ENCODE data around the gene CORO1C. TPM values are rescaled to one million over a fixed set of nuclear protein-coding genes. Genes with fewer than 3 reads are reported as not detected.

The CORO1C gene
- total RNA-seq, 1 donor from 2014 or later, result 189 TPM

- intact Hi-C loops (cut with DNase I), result no loop called here
- Histone ChIP-seq H3K9me3 (no peaks in the 10 kb centered on the region), H3K27me3 (no peaks in the 10 kb centered on the region), H3K4me3 (no peak overlapping the region), H3K36me3 (no peaks in the 10 kb centered on the region), H3K4me1 (peaks cover 27% of the 10 kb centered on the region), H3K27ac (no peak overlapping the region)
- TF ChIP-seq POLR2A (IDR thresholded peaks at IDR 0.05) (no peak), CTCF (IDR thresholded peaks at IDR 0.05) (no peak), POLR2AphosphoS5 (IDR thresholded peaks at IDR 0.05; ENCODE audit: insufficient read depth in 1 of 2, low read depth in 1 of 2) (no peak)
- no peak for DNase-seq (ENCODE audit: extremely low spot score in 2 of 2)
These were observed 104.0 kb downstream of the CORO1C start for GRCh38 chr12:108627134-108627920.

- Histone ChIP-seq H3K4me3 (no peak overlapping the region), H3K27me3 (no peaks in the 10 kb centered on the region), H3K9me3 (no peaks in the 10 kb centered on the region), H3K36me3 (no peaks in the 10 kb centered on the region), H3K4me1 (peaks cover 18% of the 10 kb centered on the region), H3K27ac (no peak overlapping the region)
- intact Hi-C loops (cut with DNase I), result no loop called here
- no peak for DNase-seq (ENCODE audit: extremely low spot score in 2 of 2)
- TF ChIP-seq POLR2A (IDR thresholded peaks at IDR 0.05) (no peak), POLR2AphosphoS5 (IDR thresholded peaks at IDR 0.05; ENCODE audit: insufficient read depth in 1 of 2, low read depth in 1 of 2) (no peak), CTCF (IDR thresholded peaks at IDR 0.05) (no peak)
These were observed 106.1 kb downstream of the CORO1C start for GRCh38 chr12:108625228-108625627.

- intact Hi-C loops (cut with DNase I), result no loop called here
- peaks cover 3% of the 10 kb centered on the region for H3K4me1 ChIP-seq
- no peak for DNase-seq (ENCODE audit: extremely low spot score in 2 of 2)
- TF ChIP-seq CTCF (IDR thresholded peaks at IDR 0.05), result no peak
- TF ChIP-seq POLR2AphosphoS5 (IDR thresholded peaks at IDR 0.05; ENCODE audit: insufficient read depth in 1 of 2, low read depth in 1 of 2), result no peak
- TF ChIP-seq POLR2A (IDR thresholded peaks at IDR 0.05), result no peak
- H3K27me3 ChIP-seq, result no peaks in the 10 kb centered on the region
- H3K9me3 ChIP-seq, result no peaks in the 10 kb centered on the region
- H3K4me3 ChIP-seq, result no peak overlapping the region
- no peaks in the 10 kb centered on the region for H3K36me3 ChIP-seq
- no peak overlapping the region for H3K27ac ChIP-seq
These were observed 107.7 kb downstream of the CORO1C start for GRCh38 chr12:108623577-108623976.

- no peak overlapping the region for H3K4me3 ChIP-seq
- TF ChIP-seq POLR2A (IDR thresholded peaks at IDR 0.05), result no peak
- no peak for TF ChIP-seq POLR2AphosphoS5 (IDR thresholded peaks at IDR 0.05; ENCODE audit: insufficient read depth in 1 of 2, low read depth in 1 of 2)
- TF ChIP-seq CTCF (IDR thresholded peaks at IDR 0.05), result no peak
- peaks cover 7% of the 10 kb centered on the region for H3K4me1 ChIP-seq
- H3K36me3 ChIP-seq, result no peaks in the 10 kb centered on the region
- intact Hi-C loops (cut with DNase I), result no loop called here
- no peak for DNase-seq (ENCODE audit: extremely low spot score in 2 of 2)
- H3K27me3 ChIP-seq, result no peaks in the 10 kb centered on the region
- H3K9me3 ChIP-seq, result no peaks in the 10 kb centered on the region
- H3K27ac ChIP-seq, result no peak overlapping the region
These were observed 108.3 kb downstream of the CORO1C start for GRCh38 chr12:108622921-108623514.

GRCh38 chr12:108622421-108622820, 108.9 kb downstream of the CORO1C start:
- intact Hi-C loops (cut with DNase I), result no loop called here
- Histone ChIP-seq H3K9me3 (no peaks in the 10 kb centered on the region), H3K27ac (no peak overlapping the region), H3K27me3 (no peaks in the 10 kb centered on the region), H3K36me3 (no peaks in the 10 kb centered on the region), H3K4me1 (peaks cover 10% of the 10 kb centered on the region), H3K4me3 (no peak overlapping the region)
- no peak for DNase-seq (ENCODE audit: extremely low spot score in 2 of 2)
- no peak for TF ChIP-seq POLR2AphosphoS5 (IDR thresholded peaks at IDR 0.05; ENCODE audit: insufficient read depth in 1 of 2, low read depth in 1 of 2)
- TF ChIP-seq POLR2A (IDR thresholded peaks at IDR 0.05), result no peak
